Measurements from ENCODE around the gene DTX2. TPM values are rescaled to one million over a fixed set of nuclear protein-coding genes. Genes with fewer than 3 reads are reported as not detected.

Gene DTX2
- 3.1 and 5.6 TPM in 2 replicates for total RNA-seq

GRCh38 chr7:76461464-76462101 lies at the start of gene DTX2:
Gene DTX2, plus strand, starts transcription at chr7:76461709. Its CDS starts 18,801 bp downstream, at chr7:76480510.

GRCh38 chr7:76424413-76425111 lies 36.9 kb upstream of the DTX2 start, which contains the start of gene ZP3:
Gene ZP3, plus strand, starts transcription at chr7:76424950. Its CDS starts 15 bp downstream, at chr7:76424965.

GRCh38 chr7:76509931-76510877 lies 48.7 kb downstream of the DTX2 start, which contains the start of gene UPK3B:
Gene UPK3B, plus strand, starts transcription at chr7:76510552. Its CDS starts 101 bp downstream, at chr7:76510653.

GRCh38 chr7:76543197-76543596 lies 81.7 kb downstream of the DTX2 start, which contains the start of gene SPDYE16:
Gene SPDYE16, minus strand, starts transcription at chr7:76543297. Its CDS starts 1,838 bp downstream, at chr7:76541459.

Other genes with a start within 250 kb of the DTX2 start
- gene HSPB1, start 159.0 kb upstream of the DTX2 start, total RNA-seq: 32.1 and 128 TPM in 2 replicates
- gene YWHAG, start 102.7 kb upstream of the DTX2 start, total RNA-seq: 84.0 and 98.3 TPM in 2 replicates
- gene SSC4D, start 52.0 kb upstream of the DTX2 start, total RNA-seq: 0.77 and 1.4 TPM in 2 replicates
- gene ZP3, start 36.8 kb upstream of the DTX2 start, total RNA-seq: 1.2 and 5.9 TPM in 2 replicates
- under 0.01 TPM in 1 of 2 replicates, not detected in the other for gene UPK3B, start 48.8 kb downstream of the DTX2 start, total RNA-seq
- 0.56 TPM in 1 of 2 replicates, not detected in the other for gene SPDYE16, start 81.6 kb downstream of the DTX2 start, total RNA-seq
- gene POMZP3, start 165.6 kb downstream of the DTX2 start, total RNA-seq: 0.56 and 5.2 TPM in 2 replicates